HG03025 (cell line): ENCODE data around the gene CPA1.

Experiments used
- ATAC-seq: cut with Tn5 transposase; IDR thresholded peaks from one replicate; pipeline ENCODE4 v1.9.1; 2021; ENCODE audit warnings: mild to moderate bottlenecking, moderate library complexity; ENCODE audit not compliant: unreplicated experiment, low FRiP score

CPA1 gene

DNA sequence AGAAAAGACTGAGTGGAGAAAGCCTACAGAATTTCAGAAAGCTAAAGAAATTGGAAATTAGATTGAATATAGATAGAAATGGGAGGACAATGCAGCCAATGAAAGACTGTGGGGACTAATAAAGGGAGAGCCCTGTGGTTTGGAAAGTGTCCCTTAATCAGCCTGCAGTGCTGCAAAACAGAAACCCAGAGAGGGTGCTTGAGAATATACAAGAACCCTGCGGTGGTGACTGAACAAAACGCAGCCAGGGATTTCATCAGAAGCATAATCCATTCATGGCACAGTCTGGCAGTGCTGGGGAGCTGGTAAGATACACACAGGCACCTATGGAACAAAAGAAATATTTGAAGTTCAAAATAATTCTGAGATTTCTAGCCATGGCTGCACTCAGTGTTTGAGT is 41.4 kb downstream of the CPA1 start:
- no peak for ATAC-seq

- no peak for ATAC-seq
Measured at GRCh38 chr7:130423501-130424037, 43.3 kb downstream of the CPA1 start.

GRCh38 chr7:130425796-130426195 is 45.5 kb downstream of the CPA1 start:
- no peak for ATAC-seq

- no peak for ATAC-seq
Measured at GRCh38 chr7:130426564-130426963, 46.3 kb downstream of the CPA1 start.

GRCh38 chr7:130429019-130429418 is 48.7 kb downstream of the CPA1 start:
- no peak for ATAC-seq

DNA sequence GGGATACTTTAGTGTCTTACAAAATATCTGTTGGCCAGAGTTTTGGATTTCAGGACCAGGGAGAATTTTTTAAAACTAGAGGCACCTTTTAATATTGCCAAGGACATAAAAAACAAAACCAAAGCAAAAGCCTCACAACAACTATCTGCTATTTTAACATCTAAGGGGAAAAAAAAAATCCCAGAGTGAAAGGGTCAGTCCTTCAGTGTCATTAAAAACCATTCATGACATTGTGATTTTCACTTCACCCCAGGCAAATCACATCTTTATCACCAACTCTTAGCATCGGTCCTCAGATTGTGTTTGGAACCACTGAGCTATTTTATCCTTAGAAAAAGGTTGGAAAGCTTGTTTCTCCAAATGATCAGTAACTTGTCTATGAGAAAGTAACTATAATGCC is 49.8 kb downstream of the CPA1 start:
- no peak for ATAC-seq

GRCh38 chr7:130430841-130431666 is 50.8 kb downstream of the CPA1 start:
- ATAC-seq = no peak

GRCh38 chr7:130432886-130433285 is 52.6 kb downstream of the CPA1 start:
- ATAC-seq = no peak

- ATAC-seq = no peak
Measured at GRCh38 chr7:130433301-130433700, 53.0 kb downstream of the CPA1 start.

GRCh38 chr7:130435311-130435854 is 55.1 kb downstream of the CPA1 start:
- no peak for ATAC-seq

DNA sequence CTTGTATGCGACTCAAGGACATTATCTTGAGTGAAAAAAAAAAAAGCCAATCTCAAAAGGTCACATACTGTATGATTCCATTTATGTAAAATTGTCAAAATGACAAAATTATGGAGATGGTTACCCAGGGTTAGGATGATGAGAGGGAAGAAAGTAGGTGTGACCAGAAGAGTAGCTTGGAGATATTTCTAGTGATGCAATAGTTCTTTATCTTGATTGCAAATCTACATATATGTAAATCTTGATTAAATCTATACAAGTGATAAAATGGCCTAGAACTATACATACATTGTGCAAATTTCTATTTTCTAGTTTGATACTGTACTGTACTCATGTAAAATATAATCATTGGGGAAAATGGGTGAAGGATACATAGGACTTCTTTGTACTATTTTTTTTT is 56.0 kb downstream of the CPA1 start:
- ATAC-seq = no peak
